Measurements from ENCODE around the gene LIME1. TPM values are rescaled to one million over a fixed set of nuclear protein-coding genes. Genes with fewer than 3 reads are reported as not detected.

Gene LIME1
- total RNA-seq, 1 donor from 2014 or later: 6.5 TPM

GRCh38 chr20:63748934-63749270 is 12.4 kb downstream of the LIME1 start:
- DNase-seq (ENCODE audit: low spot score): no peak

GRCh38 chr20:63749597-63750508 is 13.4 kb downstream of the LIME1 start:
- no peak for DNase-seq (ENCODE audit: low spot score)

GRCh38 chr20:63750807-63751470 is 14.5 kb downstream of the LIME1 start:
- no peak for DNase-seq (ENCODE audit: low spot score)

- DNase-seq (ENCODE audit: low spot score): no peak
Measured at GRCh38 chr20:63751471-63752271, 15.2 kb downstream of the LIME1 start.

- no peak for DNase-seq (ENCODE audit: low spot score)
Measured at GRCh38 chr20:63752411-63753101, 16.1 kb downstream of the LIME1 start.

GRCh38 chr20:63753381-63753780 is 16.9 kb downstream of the LIME1 start:
- no peak for DNase-seq (ENCODE audit: low spot score)

GRCh38 chr20:63754008-63754407 is 17.5 kb downstream of the LIME1 start:
- DNase-seq (ENCODE audit: low spot score): no peak

- DNase-seq (ENCODE audit: low spot score): no peak
Measured at GRCh38 chr20:63755933-63756647, 19.6 kb downstream of the LIME1 start.

- no peak for DNase-seq (ENCODE audit: low spot score)
Measured at GRCh38 chr20:63756648-63756991, 20.2 kb downstream of the LIME1 start.

- no peak for DNase-seq (ENCODE audit: low spot score)
Measured at GRCh38 chr20:63758152-63758551, 21.7 kb downstream of the LIME1 start.

- no peak for DNase-seq (ENCODE audit: low spot score)
Measured at GRCh38 chr20:63759377-63759901, 23.0 kb downstream of the LIME1 start.

GRCh38 chr20:63765082-63765873 is 28.8 kb downstream of the LIME1 start:
- no peak for DNase-seq (ENCODE audit: low spot score)

- DNase-seq (ENCODE audit: low spot score): no peak
Measured at GRCh38 chr20:63765902-63766301, 29.4 kb downstream of the LIME1 start.

- no peak for DNase-seq (ENCODE audit: low spot score)
Measured at GRCh38 chr20:63766695-63767426, 30.4 kb downstream of the LIME1 start.

GRCh38 chr20:63767456-63767855 is 31.0 kb downstream of the LIME1 start:
- no peak for DNase-seq (ENCODE audit: low spot score)

GRCh38 chr20:63767886-63768285 is 31.4 kb downstream of the LIME1 start:
- no peak for DNase-seq (ENCODE audit: low spot score)

- DNase-seq (ENCODE audit: low spot score): no peak
Measured at GRCh38 chr20:63768591-63769515, 32.4 kb downstream of the LIME1 start.
